ENCODE data around the gene SUSD6. TPM values are rescaled to one million over a fixed set of nuclear protein-coding genes. Genes with fewer than 3 reads are reported as not detected.

SUSD6 gene
- total and polyA plus RNA-seq, 2 donors (not counting 1 experiment from before 2014, with no cell fraction given) = 62.3 to 97.8 TPM

DNA sequence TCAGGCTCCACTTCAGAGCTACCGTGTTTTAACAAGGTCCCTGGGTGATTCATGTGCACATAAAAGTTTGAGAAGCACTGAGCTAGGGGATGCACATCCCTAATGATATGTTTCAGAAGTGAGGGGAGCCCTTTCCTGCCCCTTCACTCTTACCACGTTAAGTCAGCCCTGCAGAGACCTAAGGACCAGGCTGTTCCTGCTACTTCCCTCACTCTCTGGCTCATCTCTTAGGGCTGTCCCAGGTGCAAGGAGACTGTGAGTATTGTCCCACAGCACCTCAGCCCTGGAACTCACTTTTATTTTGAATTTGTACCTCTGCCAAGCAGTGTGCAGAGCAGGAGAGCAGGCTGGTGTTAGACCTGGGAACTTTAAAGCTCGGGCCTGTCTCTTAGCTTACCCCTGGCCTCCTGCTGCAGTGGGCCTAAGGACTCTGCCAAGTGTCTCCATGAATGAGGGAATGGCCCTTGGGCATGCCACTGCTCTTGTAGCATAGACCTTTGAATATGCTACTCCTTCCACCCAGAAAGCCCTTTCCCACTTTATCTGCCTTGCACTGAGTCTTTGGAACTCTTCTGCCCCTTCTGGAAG is 11.0 kb upstream of the SUSD6 start:
- no peak for TF ChIP-seq EZH2 (IDR thresholded peaks at IDR 0.05; ENCODE audit: borderline replicate concordance, insufficient read depth, low read depth, low read length, poor library complexity, severe bottlenecking)
- TF ChIP-seq, protein P1, sequence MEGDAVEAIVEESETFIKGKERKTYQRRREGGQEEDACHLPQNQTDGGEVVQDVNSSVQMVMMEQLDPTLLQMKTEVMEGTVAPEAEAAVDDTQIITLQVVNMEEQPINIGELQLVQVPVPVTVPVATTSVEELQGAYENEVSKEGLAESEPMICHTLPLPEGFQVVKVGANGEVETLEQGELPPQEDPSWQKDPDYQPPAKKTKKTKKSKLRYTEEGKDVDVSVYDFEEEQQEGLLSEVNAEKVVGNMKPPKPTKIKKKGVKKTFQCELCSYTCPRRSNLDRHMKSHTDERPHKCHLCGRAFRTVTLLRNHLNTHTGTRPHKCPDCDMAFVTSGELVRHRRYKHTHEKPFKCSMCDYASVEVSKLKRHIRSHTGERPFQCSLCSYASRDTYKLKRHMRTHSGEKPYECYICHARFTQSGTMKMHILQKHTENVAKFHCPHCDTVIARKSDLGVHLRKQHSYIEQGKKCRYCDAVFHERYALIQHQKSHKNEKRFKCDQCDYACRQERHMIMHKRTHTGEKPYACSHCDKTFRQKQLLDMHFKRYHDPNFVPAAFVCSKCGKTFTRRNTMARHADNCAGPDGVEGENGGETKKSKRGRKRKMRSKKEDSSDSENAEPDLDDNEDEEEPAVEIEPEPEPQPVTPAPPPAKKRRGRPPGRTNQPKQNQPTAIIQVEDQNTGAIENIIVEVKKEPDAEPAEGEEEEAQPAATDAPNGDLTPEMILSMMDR (IDR thresholded peaks at IDR 0.05) = no peak
- no peak overlapping the region for H3K4me3 ChIP-seq (ENCODE audit: control extremely low read depth in 1 of 5, extremely low read depth in 1 of 5, insufficient read depth in 1 of 5, low read depth in 2 of 5, low read length in 4 of 5)
- H3K9ac ChIP-seq (ENCODE audit: low read length) = no peak overlapping the region
- H4K20me1 ChIP-seq (ENCODE audit: control insufficient read depth, insufficient read depth, low read length, poor library complexity, severe bottlenecking) = no peaks in the 10 kb centered on the region
- no peak overlapping the region for H2AFZ ChIP-seq (ENCODE audit: insufficient read depth, low read depth, low read length, poor library complexity, severe bottlenecking)
- H3K4me1 ChIP-seq (ENCODE audit: control insufficient read depth in 2 of 2, insufficient read depth in 2 of 2, low read length in 2 of 2) = no peaks in the 10 kb centered on the region
- intact Hi-C loops (cut with micrococcal nuclease) = no loop called here
- Mint-ChIP-seq H3K4me1 (peaks cover 2% of the 10 kb centered on the region), H3K27ac (no peak overlapping the region), H3K4me3 (no peak overlapping the region), H3K9me3 (ENCODE audit: insufficient read depth) (no peaks in the 10 kb centered on the region), H3K27me3 (no peaks in the 10 kb centered on the region)
- H3K4me2 ChIP-seq (replicated peaks; ENCODE audit: low read depth, low read length, poor library complexity, severe bottlenecking) = no peak overlapping the region
- H3K9me3 ChIP-seq (ENCODE audit: control extremely low read depth in 1 of 3, control insufficient read depth in 2 of 3, insufficient read depth in 1 of 3, low read length in 2 of 3) = no peaks in the 10 kb centered on the region
- no peaks in the 10 kb centered on the region for H3K79me2 ChIP-seq (ENCODE audit: control insufficient read depth, insufficient read depth, low read length)
- ChIA-PET CTCF (interaction anchor here (0.6 to 7.5 kb wide), 11 partner anchors 16 to 358 kb away, joined by 3 to 43 read pairs (median 3); no protein-coding TSS in a partner anchor), POLR2A (no interaction called here)
- 89% methylated on average over 1 of the region's 3 CpGs for WGBS (ENCODE audit: insufficient coverage)
- H3K27ac ChIP-seq (ENCODE audit: low read length in 2 of 2) = no peak overlapping the region
- H3K27me3 ChIP-seq (replicated peaks in 1 of 4; ENCODE audit: control extremely low read depth in 1 of 4, control insufficient read depth in 3 of 4, insufficient read depth in 4 of 4, low read length in 3 of 4) = no peaks in the 10 kb centered on the region
- DNase-seq = no peak
- ATAC-seq (ENCODE audit: low read depth) = no peak
- H3K36me3 ChIP-seq (replicated peaks in 1 of 2; ENCODE audit: control extremely low read depth in 1 of 2, control insufficient read depth in 1 of 2, extremely low read depth in 1 of 2, insufficient read depth in 2 of 2, low read length in 1 of 2) = no peaks in the 10 kb centered on the region

DNA sequence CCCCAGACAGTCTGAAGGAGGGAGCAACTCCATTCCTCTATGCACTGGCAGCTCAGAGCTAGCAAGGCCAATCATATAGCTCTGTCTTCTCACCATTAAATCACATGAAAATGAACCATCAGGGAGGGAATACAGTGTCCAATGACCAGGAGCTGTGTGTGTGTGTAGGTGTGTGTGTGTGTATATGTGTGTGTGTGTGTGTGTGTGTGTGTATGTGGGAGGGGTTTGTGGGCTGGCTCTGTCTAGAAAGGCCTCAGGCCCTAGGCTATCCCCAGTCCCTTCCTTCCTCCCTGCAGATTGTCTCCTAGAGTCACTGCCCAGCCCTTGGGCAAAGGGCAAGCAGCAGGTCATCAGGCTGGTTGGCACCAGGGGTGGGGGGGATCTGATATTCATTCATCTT is 5.7 kb upstream of the SUSD6 start:
- peaks cover 12% of the 10 kb centered on the region for H3K4me1 Mint-ChIP-seq
- ATAC-seq (ENCODE audit: low read depth) = no peak

More for the DNA sequence above, 5.7 kb upstream of the SUSD6 start:
- TF ChIP-seq, protein P1 (IDR thresholded peaks at IDR 0.05) = no peak
- TF ChIP-seq EZH2 (IDR thresholded peaks at IDR 0.05; ENCODE audit: borderline replicate concordance, insufficient read depth, low read depth, low read length, poor library complexity, severe bottlenecking) = no peak
- H3K4me3 Mint-ChIP-seq = no peak overlapping the region
- H3K79me2 ChIP-seq (ENCODE audit: control insufficient read depth, insufficient read depth, low read length) = no peaks in the 10 kb centered on the region
- no peak overlapping the region for H3K27ac ChIP-seq (ENCODE audit: low read length in 2 of 2)
- H3K27me3 Mint-ChIP-seq = no peaks in the 10 kb centered on the region
- H3K36me3 ChIP-seq (replicated peaks in 1 of 2; ENCODE audit: control extremely low read depth in 1 of 2, control insufficient read depth in 1 of 2, extremely low read depth in 1 of 2, insufficient read depth in 2 of 2, low read length in 1 of 2) = no peaks in the 10 kb centered on the region
- POLR2A ChIA-PET = no interaction called here
- peaks cover 9 to 10% of the 10 kb centered on the region in 2 donors for H3K4me1 ChIP-seq (ENCODE audit: control insufficient read depth in 2 of 2, insufficient read depth in 2 of 2, low read length in 2 of 2)
- H3K4me2 ChIP-seq (replicated peaks; ENCODE audit: low read depth, low read length, poor library complexity, severe bottlenecking) = no peak overlapping the region
- H3K4me3 ChIP-seq (ENCODE audit: control extremely low read depth in 1 of 5, extremely low read depth in 1 of 5, insufficient read depth in 1 of 5, low read depth in 2 of 5, low read length in 4 of 5) = no peak overlapping the region
- CTCF ChIA-PET = interaction anchor here (0.7 to 7.8 kb wide), 16 partner anchors 10 to 160 kb away, joined by 3 to 112 read pairs (median 4); partner anchors contain the start of gene SRSF5
- no peak overlapping the region for H3K9ac ChIP-seq (ENCODE audit: low read length)
- no peak overlapping the region for H3K27ac Mint-ChIP-seq
- no peak overlapping the region for H2AFZ ChIP-seq (ENCODE audit: insufficient read depth, low read depth, low read length, poor library complexity, severe bottlenecking)
- DNase-seq = no peak
- H4K20me1 ChIP-seq (ENCODE audit: control insufficient read depth, insufficient read depth, low read length, poor library complexity, severe bottlenecking) = no peaks in the 10 kb centered on the region
- H3K9me3 ChIP-seq (ENCODE audit: control extremely low read depth in 1 of 3, control insufficient read depth in 2 of 3, insufficient read depth in 1 of 3, low read length in 2 of 3) = no peaks in the 10 kb centered on the region
- intact Hi-C loops (cut with micrococcal nuclease) = no loop called here
- H3K9me3 Mint-ChIP-seq (ENCODE audit: insufficient read depth) = no peaks in the 10 kb centered on the region
- H3K27me3 ChIP-seq (replicated peaks in 1 of 4; ENCODE audit: control extremely low read depth in 1 of 4, control insufficient read depth in 3 of 4, insufficient read depth in 4 of 4, low read length in 3 of 4) = no peaks in the 10 kb centered on the region

All from B cell (primary cell).